Glutamatergic neuron (in vitro differentiated cells): ENCODE measurements around the gene PLD1. TPM values are rescaled to one million over a fixed set of nuclear protein-coding genes. Genes with fewer than 3 reads are reported as not detected.

Experiments
- DNase-seq: peaks from one replicate; pipeline ENCODE4 v3.0.0; 2022
- H3K27ac Mint-ChIP-seq: one replicate; pipeline ENCODE4 v1.8.0; 2020; ENCODE audit warnings: mild to moderate bottlenecking, mixed read lengths, inconsistent platforms; ENCODE audit not compliant: unreplicated experiment
- H3K27me3 Mint-ChIP-seq: one replicate; pipeline ENCODE4 v1.8.0; 2020; ENCODE audit warnings: mild to moderate bottlenecking, moderate library complexity, mixed read lengths, inconsistent platforms; ENCODE audit not compliant: unreplicated experiment
- H3K36me3 Mint-ChIP-seq: one replicate; pipeline ENCODE4 v1.8.0; 2020; ENCODE audit warnings: mild to moderate bottlenecking, mixed read lengths, inconsistent platforms; ENCODE audit not compliant: unreplicated experiment
- H3K4me1 Mint-ChIP-seq: one replicate; pipeline ENCODE4 v1.8.0; 2020; ENCODE audit warnings: mild to moderate bottlenecking, low read depth, mixed read lengths, inconsistent platforms; ENCODE audit not compliant: unreplicated experiment
- H3K4me3 Mint-ChIP-seq: one replicate; pipeline ENCODE4 v1.8.0; 2020; ENCODE audit warnings: mild to moderate bottlenecking, mixed read lengths, inconsistent platforms; ENCODE audit not compliant: unreplicated experiment
- H3K9me3 Mint-ChIP-seq: one replicate; pipeline ENCODE4 v1.8.0; 2020; ENCODE audit warnings: mild to moderate bottlenecking, moderate library complexity, mixed read lengths, inconsistent platforms; ENCODE audit not compliant: unreplicated experiment
- total RNA-seq: library from RNA; stranded (reverse); fragmentation: NEBNext Ultra II Directional; extraction: Animal tissue kit (Norgen Biotek cat#: 25700); gene quantifications from one replicate; pipeline ENCODE4 v1.2.1, GENCODE V29; 2021; ENCODE audit not compliant: unreplicated experiment
- TF ChIP-seq, protein P1 (sequence below): fragments of 200-600 bp; sonication (generic); IDR thresholded peaks from one replicate; pipeline ENCODE4 v1.5.0; 2021; ENCODE audit not compliant: partially characterized antibody, unreplicated experiment

Gene PLD1
- total RNA-seq, 1 donor from 2014 or later, result 0.61 TPM

- H3K4me1 Mint-ChIP-seq, result no peaks in the 10 kb centered on the region
- no peak for DNase-seq
- H3K27ac Mint-ChIP-seq, result no peak overlapping the region
- H3K9me3 Mint-ChIP-seq, result no peaks in the 10 kb centered on the region
- H3K36me3 Mint-ChIP-seq, result peaks cover 19% of the 10 kb centered on the region
- H3K4me3 Mint-ChIP-seq, result no peak overlapping the region
- TF ChIP-seq, protein P1, sequence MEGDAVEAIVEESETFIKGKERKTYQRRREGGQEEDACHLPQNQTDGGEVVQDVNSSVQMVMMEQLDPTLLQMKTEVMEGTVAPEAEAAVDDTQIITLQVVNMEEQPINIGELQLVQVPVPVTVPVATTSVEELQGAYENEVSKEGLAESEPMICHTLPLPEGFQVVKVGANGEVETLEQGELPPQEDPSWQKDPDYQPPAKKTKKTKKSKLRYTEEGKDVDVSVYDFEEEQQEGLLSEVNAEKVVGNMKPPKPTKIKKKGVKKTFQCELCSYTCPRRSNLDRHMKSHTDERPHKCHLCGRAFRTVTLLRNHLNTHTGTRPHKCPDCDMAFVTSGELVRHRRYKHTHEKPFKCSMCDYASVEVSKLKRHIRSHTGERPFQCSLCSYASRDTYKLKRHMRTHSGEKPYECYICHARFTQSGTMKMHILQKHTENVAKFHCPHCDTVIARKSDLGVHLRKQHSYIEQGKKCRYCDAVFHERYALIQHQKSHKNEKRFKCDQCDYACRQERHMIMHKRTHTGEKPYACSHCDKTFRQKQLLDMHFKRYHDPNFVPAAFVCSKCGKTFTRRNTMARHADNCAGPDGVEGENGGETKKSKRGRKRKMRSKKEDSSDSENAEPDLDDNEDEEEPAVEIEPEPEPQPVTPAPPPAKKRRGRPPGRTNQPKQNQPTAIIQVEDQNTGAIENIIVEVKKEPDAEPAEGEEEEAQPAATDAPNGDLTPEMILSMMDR, result no peak
- no peaks in the 10 kb centered on the region for H3K27me3 Mint-ChIP-seq
These were observed 40.8 kb upstream of the PLD1 start for GRCh38 chr3:171850960-171851659.

DNA sequence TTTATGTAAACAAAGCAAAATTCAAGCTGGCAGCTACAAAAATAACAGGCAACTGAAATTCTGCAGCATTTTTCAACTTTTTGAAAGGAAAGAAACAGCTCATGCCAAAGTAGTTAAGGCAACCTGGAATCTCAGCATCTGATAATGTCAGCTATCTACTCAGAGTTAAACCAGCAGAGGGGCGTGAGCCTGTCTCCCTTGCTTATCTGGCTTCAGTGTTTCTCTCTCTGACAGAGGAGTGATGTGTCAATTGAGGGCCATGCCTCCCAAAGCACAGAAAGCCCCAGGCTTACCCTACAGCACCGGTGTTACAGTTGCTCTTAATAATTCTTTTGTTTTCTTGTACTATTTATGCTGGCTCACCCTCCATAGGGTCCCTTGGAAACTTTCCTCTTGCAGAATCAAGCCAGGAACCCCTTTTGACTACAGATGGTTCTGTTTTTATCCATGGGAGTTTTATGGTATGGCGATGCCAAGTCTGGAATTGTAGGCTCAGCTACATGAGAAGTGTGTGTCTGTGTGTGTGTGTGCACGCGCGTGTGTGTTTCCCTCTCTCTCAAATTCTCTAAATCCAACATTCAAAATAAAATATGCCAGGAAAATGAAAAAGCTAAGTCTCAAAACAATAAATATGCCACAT is 40.2 kb upstream of the PLD1 start:
- no peaks in the 10 kb centered on the region for H3K9me3 Mint-ChIP-seq
- H3K27ac Mint-ChIP-seq, result no peak overlapping the region
- DNase-seq, result no peak
- TF ChIP-seq, protein P1, result no peak
- peaks cover 19% of the 10 kb centered on the region for H3K36me3 Mint-ChIP-seq
- no peaks in the 10 kb centered on the region for H3K4me1 Mint-ChIP-seq
- no peaks in the 10 kb centered on the region for H3K27me3 Mint-ChIP-seq
- no peak overlapping the region for H3K4me3 Mint-ChIP-seq

DNA sequence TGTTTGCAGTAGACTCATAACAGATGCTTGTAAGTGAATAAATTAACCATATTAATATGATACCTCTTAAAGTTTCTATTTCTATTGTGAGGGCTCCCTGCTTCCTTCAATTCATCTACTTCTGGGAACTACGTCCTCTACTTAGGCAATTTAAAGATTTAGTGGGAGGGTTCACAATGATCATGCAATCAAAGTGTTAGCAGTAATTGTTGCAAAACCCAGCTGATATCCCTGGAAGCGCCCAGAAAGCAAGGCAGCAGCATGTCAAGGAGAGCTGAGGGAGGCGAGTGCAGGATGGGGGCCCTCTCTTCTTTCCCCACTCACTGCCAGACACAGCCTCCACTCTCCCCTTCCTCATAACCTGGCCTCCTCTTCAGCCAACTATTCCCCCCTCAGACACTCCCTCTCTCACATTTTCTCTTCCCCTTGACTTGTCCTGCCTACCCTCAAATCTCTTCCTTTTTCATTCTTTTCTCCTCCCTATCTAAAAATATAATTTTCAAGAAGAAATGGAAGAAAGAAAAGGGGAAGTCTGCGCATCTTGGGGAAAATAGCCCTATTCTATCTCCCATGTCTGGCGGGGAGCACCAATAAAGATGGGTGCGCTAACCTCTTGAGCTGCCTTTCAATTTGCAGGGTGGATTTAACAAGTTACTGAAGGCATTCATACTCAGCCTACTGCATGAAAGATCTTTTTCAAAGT is 39.5 kb upstream of the PLD1 start:
- Mint-ChIP-seq H3K27ac (no peak overlapping the region), H3K4me3 (no peak overlapping the region)
- DNase-seq, result no peak

GRCh38 chr3:171847595-171848259 is 37.4 kb upstream of the PLD1 start:
- Mint-ChIP-seq H3K9me3 (no peaks in the 10 kb centered on the region), H3K27me3 (no peaks in the 10 kb centered on the region), H3K36me3 (peaks cover 4% of the 10 kb centered on the region), H3K4me1 (no peaks in the 10 kb centered on the region), H3K4me3 (no peak overlapping the region), H3K27ac (no peak overlapping the region)
- DNase-seq, result no peak
- TF ChIP-seq, protein P1, result no peak

More for the DNA sequence above, 39.5 kb upstream of the PLD1 start:
- Mint-ChIP-seq H3K36me3 (peaks cover 19% of the 10 kb centered on the region), H3K27me3 (no peaks in the 10 kb centered on the region), H3K9me3 (no peaks in the 10 kb centered on the region), H3K4me1 (no peaks in the 10 kb centered on the region)
- TF ChIP-seq, protein P1, result no peak
